LNCAP (cell line): ENCODE measurements around the gene METTL21A.

ENCODE experiments used
- TF ChIP-seq, protein P1 (sequence below): fragments of 450-650 bp; IDR thresholded peaks from 2 replicates; pipeline ENCODE4 v1.5.1; 2017; ENCODE audit warnings: mild to moderate bottlenecking

Gene METTL21A

DNA sequence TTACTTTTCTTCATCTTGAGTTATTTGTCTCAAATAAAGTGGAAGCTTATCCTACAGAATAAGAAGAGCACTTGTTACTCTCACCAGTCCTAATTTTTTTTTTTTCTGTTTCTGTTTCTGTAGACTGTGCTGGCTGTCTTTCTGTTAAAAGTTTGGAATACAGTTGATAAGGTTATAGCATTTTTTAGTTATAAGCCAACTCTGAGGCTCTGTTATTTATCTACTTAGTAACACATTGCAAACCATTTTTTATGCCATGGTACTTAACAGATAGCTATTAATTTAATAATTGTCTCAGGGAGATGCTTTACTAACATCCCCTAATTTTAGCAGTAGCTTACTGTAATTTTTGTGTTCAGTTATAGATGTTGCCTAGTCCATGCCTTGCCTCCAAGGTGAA is 57.5 kb downstream of the METTL21A start:
- TF ChIP-seq, protein P1, sequence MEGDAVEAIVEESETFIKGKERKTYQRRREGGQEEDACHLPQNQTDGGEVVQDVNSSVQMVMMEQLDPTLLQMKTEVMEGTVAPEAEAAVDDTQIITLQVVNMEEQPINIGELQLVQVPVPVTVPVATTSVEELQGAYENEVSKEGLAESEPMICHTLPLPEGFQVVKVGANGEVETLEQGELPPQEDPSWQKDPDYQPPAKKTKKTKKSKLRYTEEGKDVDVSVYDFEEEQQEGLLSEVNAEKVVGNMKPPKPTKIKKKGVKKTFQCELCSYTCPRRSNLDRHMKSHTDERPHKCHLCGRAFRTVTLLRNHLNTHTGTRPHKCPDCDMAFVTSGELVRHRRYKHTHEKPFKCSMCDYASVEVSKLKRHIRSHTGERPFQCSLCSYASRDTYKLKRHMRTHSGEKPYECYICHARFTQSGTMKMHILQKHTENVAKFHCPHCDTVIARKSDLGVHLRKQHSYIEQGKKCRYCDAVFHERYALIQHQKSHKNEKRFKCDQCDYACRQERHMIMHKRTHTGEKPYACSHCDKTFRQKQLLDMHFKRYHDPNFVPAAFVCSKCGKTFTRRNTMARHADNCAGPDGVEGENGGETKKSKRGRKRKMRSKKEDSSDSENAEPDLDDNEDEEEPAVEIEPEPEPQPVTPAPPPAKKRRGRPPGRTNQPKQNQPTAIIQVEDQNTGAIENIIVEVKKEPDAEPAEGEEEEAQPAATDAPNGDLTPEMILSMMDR = no peak

DNA sequence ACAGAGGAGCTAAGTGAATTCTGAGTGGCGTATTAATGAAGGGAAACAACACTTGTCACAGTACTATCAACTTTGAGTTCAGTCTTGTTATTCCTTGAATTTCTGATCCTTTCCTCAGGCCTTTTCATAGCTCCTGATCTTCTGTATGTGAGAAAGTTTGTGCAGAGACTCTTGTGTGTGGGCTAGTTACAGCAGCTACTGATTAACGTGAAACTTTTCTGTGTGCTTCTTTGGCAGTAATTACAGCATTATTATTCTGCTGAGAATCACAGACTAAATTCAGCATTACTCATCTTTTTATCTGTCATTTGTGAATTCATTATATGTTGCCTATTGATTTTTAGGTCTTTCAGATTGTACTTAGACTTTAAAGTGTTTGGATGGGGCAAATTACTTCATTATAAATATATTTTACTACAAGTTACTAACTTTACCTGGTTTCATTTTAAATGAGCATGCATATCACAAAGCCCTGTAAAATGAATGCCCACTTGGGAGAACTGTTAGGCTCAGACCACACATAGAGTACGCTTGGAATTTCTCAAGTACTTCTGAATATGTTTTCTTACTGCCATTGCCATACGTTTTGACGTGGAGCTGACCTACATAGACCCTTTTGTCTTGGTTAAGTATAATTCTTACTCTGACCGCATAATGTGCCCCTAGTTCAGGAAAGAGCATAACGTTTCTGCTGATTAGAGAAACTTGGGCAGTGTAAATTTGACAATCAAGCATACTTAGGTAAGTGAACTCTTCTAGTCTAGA is 59.3 kb downstream of the METTL21A start:
- TF ChIP-seq, protein P1 = no peak
